ENCODE data around the gene DCAF15. TPM values are rescaled to one million over a fixed set of nuclear protein-coding genes. Genes with fewer than 3 reads are reported as not detected.

The DCAF15 gene
- total RNA-seq, 1 experiment from 2014 or later = 33.2 TPM

- no peak for DNase-seq (ENCODE audit: low spot score)
Measured at GRCh38 chr19:13926715-13927114, 25.6 kb upstream of the DCAF15 start.

GRCh38 chr19:13929340-13929739 lies 23.0 kb upstream of the DCAF15 start:
- no peak for DNase-seq (ENCODE audit: low spot score)
- in situ Hi-C loops (cut with HindIII; ENCODE audit: low sequenced_read_pairs) = no loop called here

More at GRCh38 chr19:13926715-13927114, 25.6 kb upstream of the DCAF15 start:
- in situ Hi-C loops (cut with HindIII; ENCODE audit: low sequenced_read_pairs) = no loop called here

GRCh38 chr19:13929956-13930355 lies 22.4 kb upstream of the DCAF15 start:
- in situ Hi-C loops (cut with HindIII; ENCODE audit: low sequenced_read_pairs) = no loop called here

GRCh38 chr19:13930402-13930801 lies 21.9 kb upstream of the DCAF15 start:
- DNase-seq (ENCODE audit: low spot score) = no peak

More at GRCh38 chr19:13929956-13930355, 22.4 kb upstream of the DCAF15 start:
- no peak for DNase-seq (ENCODE audit: low spot score)

GRCh38 chr19:13931391-13932148 lies 20.7 kb upstream of the DCAF15 start:
- in situ Hi-C loops (cut with HindIII; ENCODE audit: low sequenced_read_pairs) = no loop called here
- DNase-seq (ENCODE audit: low spot score) = no peak

More at GRCh38 chr19:13930402-13930801, 21.9 kb upstream of the DCAF15 start:
- in situ Hi-C loops (cut with HindIII; ENCODE audit: low sequenced_read_pairs) = no loop called here

GRCh38 chr19:13932149-13932637 lies 20.1 kb upstream of the DCAF15 start:
- in situ Hi-C loops (cut with HindIII; ENCODE audit: low sequenced_read_pairs) = no loop called here

GRCh38 chr19:13932911-13933393 lies 19.4 kb upstream of the DCAF15 start:
- in situ Hi-C loops (cut with HindIII; ENCODE audit: low sequenced_read_pairs) = no loop called here
- no peak for DNase-seq (ENCODE audit: low spot score)

More at GRCh38 chr19:13932149-13932637, 20.1 kb upstream of the DCAF15 start:
- no peak for DNase-seq (ENCODE audit: low spot score)

- in situ Hi-C loops (cut with HindIII; ENCODE audit: low sequenced_read_pairs) = no loop called here
- DNase-seq (ENCODE audit: low spot score) = no peak
Measured at GRCh38 chr19:13934785-13935109, 17.6 kb upstream of the DCAF15 start.

GRCh38 chr19:13935765-13936510 lies 16.4 kb upstream of the DCAF15 start:
- no peak for DNase-seq (ENCODE audit: low spot score)
- in situ Hi-C loops (cut with HindIII; ENCODE audit: low sequenced_read_pairs) = no loop called here

GRCh38 chr19:13937479-13938300 lies 14.6 kb upstream of the DCAF15 start:
- no peak for DNase-seq (ENCODE audit: low spot score)
- in situ Hi-C loops (cut with HindIII; ENCODE audit: low sequenced_read_pairs) = no loop called here

- DNase-seq (ENCODE audit: low spot score) = no peak
- in situ Hi-C loops (cut with HindIII; ENCODE audit: low sequenced_read_pairs) = no loop called here
Measured at GRCh38 chr19:13938301-13939064, 13.8 kb upstream of the DCAF15 start, which contains the start of gene PODNL1. TSS of gene PODNL1 (minus strand) at chr19:13938417. CDS start at chr19:13938181, 236 bp downstream.

GRCh38 chr19:13942023-13942684 lies 10.2 kb upstream of the DCAF15 start:
- in situ Hi-C loops (cut with HindIII; ENCODE audit: low sequenced_read_pairs) = no loop called here
- no peak for DNase-seq (ENCODE audit: low spot score)

GRCh38 chr19:13946414-13946813 lies 5.9 kb upstream of the DCAF15 start:
- in situ Hi-C loops (cut with HindIII; ENCODE audit: low sequenced_read_pairs) = no loop called here
- no peak for DNase-seq (ENCODE audit: low spot score)

GRCh38 chr19:13951043-13951442 lies 1.3 kb upstream of the DCAF15 start:
- no peak for DNase-seq (ENCODE audit: low spot score)
- in situ Hi-C loops (cut with HindIII; ENCODE audit: low sequenced_read_pairs) = no loop called here

GRCh38 chr19:13951799-13952153 lies 533 bp upstream of the DCAF15 start:
- in situ Hi-C loops (cut with HindIII; ENCODE audit: low sequenced_read_pairs) = no loop called here
- DNase-seq (ENCODE audit: low spot score) = no peak

GRCh38 chr19:13952931-13953531 lies 722 bp downstream of the DCAF15 start:
- in situ Hi-C loops (cut with HindIII; ENCODE audit: low sequenced_read_pairs) = no loop called here
- DNase-seq (ENCODE audit: low spot score) = peak; percentile 69

GRCh38 chr19:13954185-13954584 lies 1.9 kb downstream of the DCAF15 start:
- DNase-seq (ENCODE audit: low spot score) = no peak
- in situ Hi-C loops (cut with HindIII; ENCODE audit: low sequenced_read_pairs) = no loop called here

Measured in G401 (cell line).